Measurements from ENCODE around the gene TM9SF1. TPM values are rescaled to one million over a fixed set of nuclear protein-coding genes. Genes with fewer than 3 reads are reported as not detected.
"Not testable (repeated sequence)": the region's sequence is repeated elsewhere in the genome, so short reads cannot be mapped to it uniquely, and the experiment has no call there.

The TM9SF1 gene
- total and polyA plus RNA-seq, 2 of the 4 experiments (the other 2 are of a cell fraction), result 40.4 to 65.6 TPM

- TF ChIP-seq, protein P1, sequence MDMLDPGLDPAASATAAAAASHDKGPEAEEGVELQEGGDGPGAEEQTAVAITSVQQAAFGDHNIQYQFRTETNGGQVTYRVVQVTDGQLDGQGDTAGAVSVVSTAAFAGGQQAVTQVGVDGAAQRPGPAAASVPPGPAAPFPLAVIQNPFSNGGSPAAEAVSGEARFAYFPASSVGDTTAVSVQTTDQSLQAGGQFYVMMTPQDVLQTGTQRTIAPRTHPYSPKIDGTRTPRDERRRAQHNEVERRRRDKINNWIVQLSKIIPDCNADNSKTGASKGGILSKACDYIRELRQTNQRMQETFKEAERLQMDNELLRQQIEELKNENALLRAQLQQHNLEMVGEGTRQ (IDR thresholded peaks at IDR 0.05; ENCODE audit: low read depth, low read length), result no peak
- H2BK5ac ChIP-seq (ENCODE audit: low read depth, low read length, poor library complexity, severe bottlenecking), result no peak overlapping the region
- CTCF ChIA-PET, result no interaction called here
Measured at GRCh38 chr14:24219080-24219479, 23.8 kb upstream of the TM9SF1 start.

DNA sequence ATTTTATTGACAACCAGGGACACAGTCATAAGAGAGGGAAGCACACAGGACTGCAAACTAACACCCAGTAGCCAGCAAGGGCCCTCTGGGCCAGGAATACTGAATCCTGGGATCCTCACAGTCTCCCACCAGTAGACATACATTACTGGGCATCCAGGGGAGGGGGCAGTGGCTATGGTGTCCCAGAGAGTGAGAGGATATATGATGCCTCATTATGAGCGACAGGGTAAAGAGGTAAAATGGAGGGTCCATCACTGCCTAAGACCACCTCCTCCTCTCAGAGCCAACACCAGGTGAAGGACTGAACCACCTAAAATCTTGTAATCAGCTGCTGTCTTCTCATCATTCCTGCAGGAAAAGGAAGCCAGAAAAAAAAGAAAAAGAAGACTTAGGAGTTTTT is 21.6 kb upstream of the TM9SF1 start:
- H2BK20ac ChIP-seq (ENCODE audit: low read depth, low read length); H3K23ac ChIP-seq (ENCODE audit: low read depth, low read length); H3K56ac ChIP-seq (ENCODE audit: extremely low read depth, insufficient read depth, low read length); H3K4ac ChIP-seq (ENCODE audit: low read depth, low read length); H3K27me3 ChIP-seq (ENCODE audit: control insufficient read depth, insufficient read depth, low read length); dilution Hi-C loops (cut with HindIII; ENCODE audit: low sequenced_read_pairs, unreplicated experiment); H4K91ac ChIP-seq (ENCODE audit: insufficient read depth, low read depth, low read length); POLR2A ChIA-PET (ENCODE audit: unreplicated experiment); H3K9ac ChIP-seq (ENCODE audit: low read depth, low read length); H2AK9ac ChIP-seq (replicated peaks; ENCODE audit: low read depth, low read length, poor library complexity); H3K18ac ChIP-seq (ENCODE audit: low read depth, low read length); H2BK15ac ChIP-seq (ENCODE audit: low read depth, low read length); DNase-seq; ATAC-seq (ENCODE audit: low read depth); H3K27ac ChIP-seq (ENCODE audit: insufficient read depth, low read length); H2BK120ac ChIP-seq (ENCODE audit: low read depth, low read length); in situ Hi-C loops (cut with MboI; ENCODE audit: low sequenced_read_pairs); H3K36me3 ChIP-seq (ENCODE audit: control insufficient read depth, insufficient read depth, low read length); H2AFZ ChIP-seq (replicated peaks; ENCODE audit: low read length, poor library complexity); H3K9me1 ChIP-seq (ENCODE audit: insufficient read depth, low read length); H4K8ac ChIP-seq (ENCODE audit: low read depth in 2 of 2, low read length in 2 of 2); H3K4me3 ChIP-seq (ENCODE audit: insufficient read depth, low read depth, low read length); H2AK5ac ChIP-seq (ENCODE audit: low read depth, low read length); H4K20me1 ChIP-seq (ENCODE audit: insufficient read depth, low read length); H3K9me3 ChIP-seq (ENCODE audit: control insufficient read depth, insufficient read depth, low read length); H2BK5ac ChIP-seq (ENCODE audit: low read depth, low read length, poor library complexity, severe bottlenecking); H3K4me2 ChIP-seq (ENCODE audit: low read depth, low read length); BruUV-seq (replicated peaks); H3K4me1 ChIP-seq (ENCODE audit: control insufficient read depth, insufficient read depth, low read length); H4K5ac ChIP-seq (ENCODE audit: low read depth, low read length); H3K14ac ChIP-seq (replicated peaks; ENCODE audit: low read depth, low read length): not testable (repeated sequence)
- H3K79me1 ChIP-seq (ENCODE audit: low read depth in 1 of 2, low read length in 2 of 2), result peaks cover 11 to 68% of the 10 kb centered on the region in 2 experiments
- CTCF ChIA-PET, result interaction anchor here (0.7 to 1.8 kb wide), 2 partner anchors 11 to 25 kb away, joined by 6 to 7 read pairs; partner anchors contain the start of gene TINF2
- intact Hi-C loops (cut with micrococcal nuclease), result loop anchor here (1.0 to 10.0 kb wide), 3 partner anchors 15 to 218 kb away; partner anchors contain the start of genes GMPR2 and NEDD8
- no CpG with 5 or more reads among the region's 1 CpG for WGBS, 2 experiments (ENCODE audit: extremely low coverage in 2 of 2, insufficient read length in 1 of 2)

More at GRCh38 chr14:24219080-24219479, 23.8 kb upstream of the TM9SF1 start:
- no peak overlapping the region for H3K27ac ChIP-seq (ENCODE audit: insufficient read depth, low read length)
- dilution Hi-C loops (cut with HindIII; ENCODE audit: low sequenced_read_pairs, unreplicated experiment) (no loop called here), intact Hi-C loops (cut with micrococcal nuclease) (loop anchor here (10.0 kb wide), 1 partner anchor 216 kb away; no protein-coding TSS in a partner anchor), in situ Hi-C loops (cut with MboI; ENCODE audit: low sequenced_read_pairs) (no loop called here)
- no peak for ATAC-seq (ENCODE audit: low read depth)
- H3K18ac ChIP-seq (ENCODE audit: low read depth, low read length), result no peak overlapping the region
- no peak overlapping the region for H2BK120ac ChIP-seq (ENCODE audit: low read depth, low read length)
- no peak overlapping the region for H2BK20ac ChIP-seq (ENCODE audit: low read depth, low read length)
- H4K5ac ChIP-seq (ENCODE audit: low read depth, low read length), result no peak overlapping the region
- no peak overlapping the region for H4K8ac ChIP-seq (ENCODE audit: low read depth in 2 of 2, low read length in 2 of 2)
- H4K91ac ChIP-seq (ENCODE audit: insufficient read depth, low read depth, low read length), result no peak overlapping the region
- H2AFZ ChIP-seq (replicated peaks; ENCODE audit: low read length, poor library complexity), result no peak overlapping the region
- POLR2A ChIA-PET (ENCODE audit: unreplicated experiment), result no interaction called here
- H3K4me1 ChIP-seq (ENCODE audit: control insufficient read depth, insufficient read depth, low read length), result no peaks in the 10 kb centered on the region
- H3K27me3 ChIP-seq (ENCODE audit: control insufficient read depth, insufficient read depth, low read length), result no peaks in the 10 kb centered on the region
- H3K9me1 ChIP-seq (ENCODE audit: insufficient read depth, low read length), result peaks cover 9% of the 10 kb centered on the region; the same call in 1 of the 2 replicates
- H3K4me2 ChIP-seq (ENCODE audit: low read depth, low read length), result no peak overlapping the region
- DNase-seq, result no peak
- H3K9me3 ChIP-seq (ENCODE audit: control insufficient read depth, insufficient read depth, low read length), result no peaks in the 10 kb centered on the region
- H3K4ac ChIP-seq (ENCODE audit: low read depth, low read length), result no peak overlapping the region
- no peak overlapping the region for H3K14ac ChIP-seq (replicated peaks; ENCODE audit: low read depth, low read length)
- peaks cover 11 to 64% of the 10 kb centered on the region in 2 experiments for H3K79me1 ChIP-seq (ENCODE audit: low read depth in 1 of 2, low read length in 2 of 2)
- H3K56ac ChIP-seq (ENCODE audit: extremely low read depth, insufficient read depth, low read length), result no peak overlapping the region
- BruUV-seq (replicated peaks), result no TSS peak
- peaks cover 6% of the 10 kb centered on the region for H3K36me3 ChIP-seq (ENCODE audit: control insufficient read depth, insufficient read depth, low read length)
- no peak overlapping the region for H3K23ac ChIP-seq (ENCODE audit: low read depth, low read length)
- no peak overlapping the region for H3K9ac ChIP-seq (ENCODE audit: low read depth, low read length)
- H2AK5ac ChIP-seq (ENCODE audit: low read depth, low read length), result no peak overlapping the region
- no peaks in the 10 kb centered on the region; the same call in 1 of the 2 replicates for H4K20me1 ChIP-seq (ENCODE audit: insufficient read depth, low read length)
- no peak overlapping the region for H2BK15ac ChIP-seq (ENCODE audit: low read depth, low read length)
- H2AK9ac ChIP-seq (replicated peaks; ENCODE audit: low read depth, low read length, poor library complexity), result no peak overlapping the region
- H3K4me3 ChIP-seq (ENCODE audit: insufficient read depth, low read depth, low read length), result no peak overlapping the region
- WGBS, 2 experiments (ENCODE audit: extremely low coverage in 2 of 2, insufficient read length in 1 of 2), result no CpG with 5 or more reads among the region's 4 CpGs
